22Rv1 (cell line): ENCODE data around the gene DMBT1.

Source experiments
- CTCF ChIP-seq: fragments of 450-650 bp; IDR thresholded peaks from 2 replicates; pipeline ENCODE4 v1.5.1; 2017; ENCODE audit warnings: mild to moderate bottlenecking
- ZFX ChIP-seq: fragments of 450-650 bp; IDR thresholded peaks from 2 replicates; pipeline ENCODE4 v1.6.1; 2017; ENCODE audit warnings: antibody characterized with exemption, borderline replicate concordance

DNA sequence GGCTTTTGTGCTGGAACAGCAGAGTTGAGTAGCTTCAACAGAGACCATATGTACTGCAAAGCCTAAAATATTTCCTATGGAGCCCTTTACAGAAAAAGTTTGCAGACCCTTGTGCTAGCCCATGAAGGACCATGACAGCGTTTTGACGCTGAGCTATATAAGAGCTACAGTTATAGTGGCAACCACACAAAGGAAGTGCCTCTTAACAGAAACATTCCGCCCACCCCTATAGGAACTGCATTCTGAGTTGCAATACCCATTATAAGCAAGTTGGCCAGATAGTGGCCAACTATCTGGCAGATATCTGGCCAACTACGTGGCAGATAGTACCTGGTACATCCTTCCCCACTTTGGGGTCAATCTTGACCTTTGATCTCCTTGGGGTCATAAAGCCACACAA, 47.5 kb upstream of the DMBT1 start:
- TF ChIP-seq CTCF (no peak), ZFX (no peak)
